ENCODE measurements around the gene ZFAND5.

ZFAND5 gene

GRCh38 chr9:72324974-72325373 is 40.0 kb downstream of the ZFAND5 start:
- no peak for DNase-seq (ENCODE audit: low read depth in 2 of 2)

- no peak for DNase-seq (ENCODE audit: low read depth in 2 of 2)
These were observed 42.3 kb downstream of the ZFAND5 start for GRCh38 chr9:72322678-72323077.

GRCh38 chr9:72322259-72322658 is 42.7 kb downstream of the ZFAND5 start:
- DNase-seq (ENCODE audit: low read depth in 2 of 2) = no peak

- peak in 1 of 2 experiments; percentile 14 for DNase-seq (ENCODE audit: low read depth in 2 of 2)
These were observed 49.3 kb downstream of the ZFAND5 start for GRCh38 chr9:72315510-72316311.

GRCh38 chr9:72315089-72315509 is 49.9 kb downstream of the ZFAND5 start:
- DNase-seq (ENCODE audit: low read depth in 2 of 2) = peak in 1 of 2 experiments; percentile 26

- DNase-seq (ENCODE audit: low read depth in 2 of 2) = no peak
These were observed 51.5 kb downstream of the ZFAND5 start for GRCh38 chr9:72313507-72313906.

- DNase-seq (ENCODE audit: low read depth in 2 of 2) = no peak
These were observed 52.5 kb downstream of the ZFAND5 start for GRCh38 chr9:72312386-72312987.

- no peak for DNase-seq (ENCODE audit: low read depth in 2 of 2)
These were observed 55.5 kb downstream of the ZFAND5 start for GRCh38 chr9:72309364-72310133.

- DNase-seq (ENCODE audit: low read depth in 2 of 2) = no peak
These were observed 58.2 kb downstream of the ZFAND5 start for GRCh38 chr9:72306761-72307160.

GRCh38 chr9:72305707-72306106 is 59.3 kb downstream of the ZFAND5 start:
- no peak for DNase-seq (ENCODE audit: low read depth in 2 of 2)

- peak in 1 of 2 experiments; percentile 32 for DNase-seq (ENCODE audit: low read depth in 2 of 2)
These were observed 59.9 kb downstream of the ZFAND5 start for GRCh38 chr9:72305102-72305546.

GRCh38 chr9:72304538-72304937 is 60.5 kb downstream of the ZFAND5 start:
- DNase-seq (ENCODE audit: low read depth in 2 of 2) = no peak

Measured in fibroblast of skin of left quadriceps (primary cell).